Fibroblast of skin of scalp (primary cell): ENCODE measurements around the gene SIGLEC1.

Experiments
- DNase-seq: peaks from one replicate; pipeline ENCODE4 v3.0.0-alpha.2; 2013

The SIGLEC1 gene

DNA sequence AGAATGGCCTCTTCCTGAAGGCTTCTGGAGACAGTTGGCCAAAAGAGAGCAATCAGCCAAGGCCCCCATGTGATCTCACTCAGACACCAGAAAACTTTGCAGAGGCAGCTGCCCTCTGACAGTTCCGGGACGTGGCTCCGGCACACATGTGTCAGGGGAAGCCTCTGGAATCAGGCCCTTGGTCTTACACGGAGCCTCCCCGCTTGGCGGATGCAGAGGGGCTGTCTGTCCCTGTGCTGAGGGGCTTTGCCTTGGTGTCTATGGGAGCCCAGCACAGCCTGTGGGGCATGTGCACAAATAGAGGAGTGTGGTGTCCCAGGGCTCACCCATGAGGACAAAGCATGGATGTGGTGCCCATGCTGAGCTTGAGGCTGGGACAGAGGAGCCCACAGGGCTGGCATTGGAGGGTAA is 13.8 kb downstream of the SIGLEC1 start:
- DNase-seq = no peak

DNA sequence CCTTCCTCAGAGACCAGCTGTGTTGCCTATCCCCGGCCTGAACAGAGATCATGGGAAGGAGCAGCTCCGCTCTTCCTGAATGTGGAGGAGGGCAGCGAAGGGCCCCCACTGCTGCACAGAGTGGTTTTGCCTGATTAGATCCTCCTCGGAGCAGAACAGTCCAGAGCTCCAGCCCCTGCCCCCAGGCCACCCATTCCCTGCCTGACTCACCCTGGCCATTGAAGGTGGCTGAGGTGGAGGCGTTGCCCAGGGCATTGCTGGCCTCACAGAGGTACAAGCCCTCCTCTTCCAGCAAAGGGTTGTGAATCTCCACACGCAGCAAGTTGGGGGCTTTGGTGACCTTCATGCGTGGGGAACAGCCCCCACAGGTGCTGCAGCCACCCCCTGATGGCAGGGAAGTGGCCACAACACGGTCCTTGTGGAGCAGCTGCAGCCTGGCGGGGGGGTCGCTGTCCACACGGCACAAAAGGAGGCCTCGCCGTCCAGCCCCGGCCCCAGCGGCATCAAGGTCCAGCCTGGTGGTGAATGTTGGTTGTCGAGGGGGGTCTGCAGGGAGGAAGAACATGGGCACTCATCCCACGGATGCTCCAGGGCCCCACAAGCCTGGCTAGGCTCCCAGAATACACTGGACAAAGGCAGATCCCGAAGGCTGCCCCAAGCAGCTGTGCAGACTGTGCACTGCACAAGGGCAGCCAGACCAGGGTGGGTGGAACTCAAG is 14.7 kb downstream of the SIGLEC1 start:
- DNase-seq = no peak

DNA sequence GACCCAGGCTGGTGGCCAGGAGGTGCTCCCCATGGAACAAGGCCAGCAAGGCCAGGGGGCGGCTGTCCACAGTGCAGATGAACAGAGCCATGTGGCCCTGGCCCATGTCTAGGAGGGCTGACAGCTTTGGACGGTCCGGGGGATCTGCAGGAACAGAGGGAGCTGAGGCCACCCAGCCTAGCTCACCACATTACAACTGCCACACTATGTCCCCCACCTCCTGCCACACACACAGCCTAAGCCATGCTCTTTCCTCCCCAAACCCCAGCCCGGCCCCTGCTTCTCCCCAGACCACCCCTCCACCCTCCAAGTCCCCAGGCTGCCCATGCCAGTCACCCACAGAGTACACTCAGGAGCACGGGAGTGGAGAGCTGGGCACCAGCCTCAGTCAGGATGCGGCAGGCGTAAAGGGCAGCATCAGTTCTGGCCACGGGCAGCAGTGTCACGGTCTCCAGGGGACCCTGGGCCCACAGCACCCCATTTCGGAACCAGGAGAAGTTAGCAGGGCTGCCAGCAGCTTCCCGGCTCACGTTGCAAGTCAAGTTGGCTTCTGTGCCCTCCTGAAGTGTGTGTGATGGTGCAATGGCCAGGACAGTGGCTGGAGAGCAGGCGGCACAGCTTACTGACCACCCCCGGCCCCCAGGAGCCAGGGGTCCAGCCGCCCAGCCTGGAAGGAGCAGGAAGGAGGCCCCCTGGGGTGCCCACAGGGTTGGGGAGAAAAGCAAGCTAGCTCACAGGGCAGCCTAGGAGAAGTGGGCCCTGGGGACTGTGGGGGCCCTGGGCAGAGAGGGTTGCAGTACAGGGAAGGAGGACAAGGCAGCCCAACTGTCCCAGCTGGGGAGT is 15.4 kb downstream of the SIGLEC1 start:
- DNase-seq = no peak

- DNase-seq = no peak
Observed at GRCh38 chr20:3696200-3696599, 16.2 kb downstream of the SIGLEC1 start.

GRCh38 chr20:3694864-3695263 is 17.5 kb downstream of the SIGLEC1 start:
- DNase-seq = no peak

DNA sequence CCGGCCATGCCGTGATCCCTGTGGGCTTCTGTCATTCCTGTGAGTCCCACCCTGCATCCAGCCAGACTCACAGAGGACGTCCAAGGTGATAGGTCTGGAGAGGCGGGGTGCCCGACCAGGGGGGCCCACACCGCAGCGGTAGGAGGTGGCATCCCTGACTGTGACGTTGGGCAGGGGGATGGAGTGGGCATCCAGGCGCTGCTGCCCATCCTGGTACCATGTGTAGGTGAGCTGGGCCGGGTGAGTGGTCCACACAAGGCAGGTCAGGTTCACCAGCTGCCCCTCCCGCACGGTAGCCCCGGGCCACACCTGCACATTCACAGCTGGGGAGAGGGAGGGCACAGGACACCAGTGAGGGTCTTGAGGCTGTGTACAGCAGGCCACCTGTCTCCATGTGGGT is 19.0 kb downstream of the SIGLEC1 start:
- DNase-seq = no peak

DNA sequence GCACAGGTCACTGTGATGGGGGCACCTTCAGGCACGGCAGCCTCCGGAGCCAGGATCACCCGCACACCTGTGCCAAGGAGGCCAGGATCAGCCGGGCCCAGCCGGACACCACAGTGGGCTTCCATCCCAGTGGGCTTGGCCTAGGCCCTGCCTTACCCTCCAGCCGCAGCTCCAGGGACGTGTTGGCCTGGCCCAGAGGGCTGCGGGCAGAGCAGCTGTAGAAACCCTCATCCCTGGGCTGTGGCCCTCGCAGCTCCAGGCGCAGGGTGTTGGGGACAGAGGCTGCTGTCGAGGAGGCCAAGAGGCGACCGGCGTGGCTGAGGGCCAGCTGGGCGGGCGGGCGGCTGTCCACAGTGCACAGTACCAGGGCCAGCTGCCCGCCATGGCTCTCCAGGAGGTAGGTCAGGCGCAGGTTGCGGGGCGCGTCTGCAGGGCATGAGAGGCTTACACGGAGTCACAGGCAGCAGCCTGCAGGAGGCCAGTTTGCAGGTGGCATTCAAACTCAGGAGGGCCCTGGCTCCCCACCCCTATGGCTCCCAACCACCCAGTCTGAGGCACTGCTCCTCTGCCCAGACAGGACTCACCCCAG is 19.6 kb downstream of the SIGLEC1 start:
- DNase-seq = no peak

- DNase-seq = no peak
Observed at GRCh38 chr20:3691897-3692296, 20.5 kb downstream of the SIGLEC1 start.

DNA sequence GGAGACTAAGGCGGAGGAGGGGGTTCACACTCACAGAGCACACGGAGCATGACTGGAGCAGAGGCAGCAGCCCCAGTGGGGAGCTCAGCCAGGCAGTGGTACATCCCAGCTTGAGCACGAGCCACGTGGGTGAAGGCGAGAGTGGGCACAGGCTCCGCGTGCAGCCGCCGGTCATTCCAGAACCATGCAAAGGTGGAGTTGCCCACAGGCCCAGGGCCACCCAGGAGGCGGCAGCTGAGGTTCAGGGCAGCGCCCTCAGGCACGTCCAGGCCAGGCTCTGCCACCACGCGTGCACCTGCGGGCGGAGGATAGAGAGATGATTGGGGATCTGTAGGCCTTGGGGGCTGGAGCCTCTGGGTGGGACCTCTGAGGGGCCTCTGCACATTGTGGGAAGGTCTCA is 21.1 kb downstream of the SIGLEC1 start:
- no peak for DNase-seq

DNA sequence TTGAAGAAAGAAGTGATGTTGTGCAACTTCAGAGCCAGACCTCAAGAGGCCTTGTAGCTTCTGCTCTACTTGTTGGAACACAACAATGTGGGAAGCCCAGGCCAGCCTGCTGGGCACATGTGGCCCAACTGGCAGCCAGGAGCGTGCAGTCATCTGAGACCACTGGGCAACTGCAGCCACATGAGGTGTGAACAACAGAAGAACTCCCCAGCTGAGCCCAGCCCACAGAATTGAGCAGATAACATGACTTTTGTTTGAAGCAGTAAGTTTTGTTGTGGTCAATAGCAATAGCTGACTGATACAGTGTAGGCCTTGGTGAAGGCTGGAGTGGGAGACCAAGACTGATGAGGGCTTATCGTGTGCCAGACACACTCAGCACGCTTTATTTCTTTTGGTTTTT is 22.0 kb downstream of the SIGLEC1 start:
- DNase-seq = no peak

GRCh38 chr20:3689978-3690377 is 22.4 kb downstream of the SIGLEC1 start:
- no peak for DNase-seq

- DNase-seq = peak; percentile 78
Observed at GRCh38 chr20:3687655-3688054, 24.7 kb downstream of the SIGLEC1 start.

DNA sequence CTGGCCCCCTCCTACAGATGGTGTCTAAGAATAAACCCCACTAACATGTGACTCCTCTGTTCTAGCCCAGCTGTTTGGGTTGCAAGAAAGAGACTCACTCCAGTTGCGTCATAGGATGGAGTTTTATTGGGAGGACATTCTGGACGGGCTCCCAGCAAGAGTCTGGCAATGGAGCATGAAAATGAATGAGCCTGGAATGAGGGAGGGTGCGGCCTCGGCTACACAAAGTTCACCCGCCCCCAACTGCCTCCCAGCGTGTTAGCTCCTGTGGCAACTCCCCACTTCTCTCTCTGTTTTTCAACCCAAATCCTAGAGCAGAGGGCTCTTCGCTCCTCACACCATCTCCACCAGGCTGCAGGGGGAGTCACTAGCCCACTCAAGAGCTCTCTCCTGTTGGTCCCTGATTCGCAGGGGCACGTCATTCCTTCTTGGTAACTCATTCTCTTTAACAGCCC is 25.5 kb downstream of the SIGLEC1 start:
- DNase-seq = peak; percentile 89

DNA sequence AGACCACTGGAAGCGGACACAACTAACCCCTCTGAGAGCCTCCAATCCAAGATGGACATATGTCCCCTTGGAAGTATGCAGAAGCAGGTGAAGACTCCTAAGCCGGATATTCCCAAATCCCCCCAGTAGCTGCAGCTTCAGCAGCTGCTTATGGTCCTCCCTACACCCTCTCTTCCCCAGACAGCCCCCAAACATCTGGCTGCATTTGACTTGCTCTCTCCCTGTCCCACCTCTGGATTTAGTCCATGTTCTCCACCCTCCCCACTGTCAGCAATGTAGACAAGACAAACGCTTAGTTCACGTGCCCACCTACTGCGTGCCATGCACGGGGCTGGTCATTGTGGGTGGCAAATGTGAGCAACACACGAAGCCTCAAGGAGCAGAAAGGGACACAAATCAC is 26.0 kb downstream of the SIGLEC1 start:
- no peak for DNase-seq

DNA sequence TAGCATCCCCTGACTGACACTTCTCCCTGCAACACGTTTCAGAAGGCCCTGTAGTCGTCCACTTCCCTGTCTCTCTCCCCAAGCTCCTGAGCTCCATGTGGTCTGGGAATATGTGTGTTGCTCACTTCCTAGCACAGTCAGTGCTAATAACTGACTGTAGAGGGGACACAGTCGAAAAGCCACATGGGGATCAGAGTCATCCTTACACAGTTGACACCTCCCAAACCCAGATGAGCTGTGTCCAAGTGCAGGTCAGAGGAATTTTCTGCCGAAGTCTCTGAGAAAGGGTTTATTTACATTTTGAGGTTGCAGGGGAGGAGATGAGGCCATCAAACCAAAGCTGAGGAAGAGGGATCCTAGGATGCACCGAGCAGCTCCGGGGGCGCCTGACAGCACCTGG is 27.1 kb downstream of the SIGLEC1 start:
- no peak for DNase-seq

DNA sequence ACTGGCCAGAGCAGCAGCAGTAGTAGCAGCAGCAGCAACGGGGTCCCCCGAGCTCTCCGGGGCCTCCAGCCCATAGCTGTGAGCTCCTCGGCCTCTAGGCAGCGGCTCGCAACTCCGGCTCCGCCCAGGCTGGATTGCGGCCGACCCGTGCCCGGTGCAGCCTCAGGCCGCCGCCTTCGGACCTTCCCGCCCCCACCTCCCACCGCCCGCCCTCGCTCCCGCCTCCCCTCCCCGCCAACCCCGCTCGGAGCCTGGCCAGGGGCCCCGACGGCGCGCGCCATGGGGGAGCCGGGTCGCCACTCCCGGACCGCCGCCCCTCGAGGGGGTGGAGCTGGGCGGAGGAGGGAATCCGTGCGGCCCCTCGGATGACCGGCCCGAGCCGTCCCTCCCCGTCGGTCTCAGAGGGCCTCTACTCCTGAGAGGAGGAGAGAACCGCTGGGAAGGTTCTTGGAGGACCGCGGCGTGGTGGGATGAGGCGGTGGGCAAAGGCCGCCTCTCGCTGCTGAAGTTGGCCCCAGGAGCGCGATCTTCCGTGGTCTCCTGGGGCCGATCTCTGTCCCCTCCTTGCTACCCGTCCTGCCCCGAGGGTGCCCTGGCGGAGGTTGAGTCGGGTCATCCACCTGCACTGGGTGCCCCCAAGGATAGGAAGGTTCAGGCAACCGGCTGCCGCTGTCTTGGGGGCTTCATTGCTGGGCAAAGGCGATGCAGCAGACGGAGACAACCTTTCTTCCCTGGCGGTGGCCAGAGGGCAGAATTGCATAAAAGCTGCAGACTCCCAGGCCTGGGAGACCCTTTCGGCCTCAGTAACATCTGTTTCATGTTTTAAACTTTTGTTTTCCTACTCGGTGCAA is 30.2 kb downstream of the SIGLEC1 start, which contains the start of gene ADAM33:
ADAM33 (minus strand) TSS at position 80 of the 851 bp plus-strand sequence; CDS start at position 74, 6 bp downstream.
- DNase-seq = peak; percentile 34

GRCh38 chr20:3681352-3681930 is 31.0 kb downstream of the SIGLEC1 start:
- DNase-seq = no peak

DNA sequence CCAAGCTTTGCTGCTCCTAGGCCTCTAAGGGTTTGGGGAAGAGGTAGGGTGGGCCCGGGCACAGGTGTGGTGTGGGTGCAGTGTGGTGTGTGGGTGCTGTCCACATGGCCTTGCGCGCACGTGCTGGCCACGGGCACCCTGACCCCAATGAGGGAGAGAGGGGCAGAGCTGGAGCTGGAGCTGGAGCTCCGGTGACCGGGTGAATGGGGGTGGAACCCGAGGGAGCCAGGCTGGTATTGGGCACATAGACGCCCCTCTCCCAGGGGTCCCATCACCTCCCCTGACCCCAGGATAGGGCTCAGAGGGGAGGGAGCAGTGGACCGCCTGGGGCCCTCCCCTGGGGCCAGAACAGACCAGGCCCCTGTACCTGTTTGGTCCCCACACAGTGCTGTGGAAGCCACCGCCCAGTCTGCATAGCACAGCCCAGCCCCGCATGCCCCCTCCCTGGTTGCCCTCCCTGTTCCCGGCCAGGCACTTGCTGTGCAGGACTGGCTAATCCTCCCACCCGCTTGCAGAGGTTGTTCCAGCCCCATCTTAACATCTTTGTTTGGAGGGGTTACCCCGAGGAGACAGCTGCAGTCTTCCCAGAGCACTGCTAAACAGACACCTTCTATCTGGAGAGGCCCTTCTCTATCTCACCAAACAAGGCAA is 31.6 kb downstream of the SIGLEC1 start:
- no peak for DNase-seq

DNA sequence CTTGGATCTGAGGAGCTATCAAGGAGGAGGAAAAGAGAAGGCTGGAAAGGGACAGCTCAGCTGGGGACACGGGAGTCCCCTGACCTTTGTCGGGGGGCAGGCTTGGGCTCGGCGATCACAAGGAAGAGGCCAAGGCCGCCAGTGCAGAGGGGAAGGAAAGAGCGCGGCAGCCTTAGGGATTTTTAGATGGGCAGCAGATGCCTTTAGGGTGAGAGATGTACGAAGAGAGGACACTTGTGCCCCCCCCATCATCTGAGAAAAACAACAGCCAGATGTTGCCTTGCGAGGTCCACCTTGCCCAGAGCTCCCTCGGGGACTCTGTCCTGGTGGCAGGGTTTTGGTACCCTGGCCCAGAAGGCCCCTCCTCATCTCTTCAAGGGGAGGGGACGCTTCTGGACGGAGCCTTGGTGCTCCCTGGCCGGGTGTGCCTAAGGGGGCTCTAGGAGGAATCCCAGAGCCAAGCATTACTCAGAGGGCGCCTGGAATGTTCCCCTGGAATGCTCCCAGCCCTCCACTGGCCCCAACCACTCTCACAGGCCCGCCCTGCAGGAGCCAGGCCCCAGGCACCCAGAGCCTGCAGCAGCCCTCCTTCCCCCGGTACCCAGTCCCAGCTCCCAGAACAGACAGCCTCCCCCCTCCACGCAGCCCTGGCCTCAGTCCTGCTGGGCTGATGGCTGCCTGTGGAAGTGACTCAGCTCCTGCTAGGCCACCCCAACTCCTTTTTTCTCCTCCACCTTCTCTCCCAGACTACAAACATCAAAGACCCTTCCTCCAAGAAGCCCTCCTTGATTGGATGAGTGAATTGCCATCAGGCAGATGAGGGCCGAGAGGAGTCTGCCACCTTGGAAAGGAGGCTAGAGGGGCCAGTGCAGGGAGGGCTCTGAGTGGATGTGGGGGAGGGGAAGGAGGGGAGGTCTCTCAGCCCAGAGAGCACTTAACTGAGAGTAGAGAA is 32.4 kb downstream of the SIGLEC1 start:
- DNase-seq = peak; percentile 93
